Parathyroid adenoma (tissue), 2 donors: ENCODE data around the gene RNASE9.
"Not testable (repeated sequence)": the region's sequence is repeated elsewhere in the genome, so short reads cannot be mapped to it uniquely, and the experiment has no call there.

ENCODE experiments used
- H2AFZ ChIP-seq: fragments of 300-600 bp; sonication (generic); one replicate; pipeline ENCODE4 v1.7.0; 2017; ENCODE audit warnings: antibody characterized with exemption, mild to moderate bottlenecking
- H3K27ac ChIP-seq: fragments of 300-600 bp; sonication (generic); one replicate; pipeline ENCODE4 v1.7.0; 2017
- H3K27me3 ChIP-seq: fragments of 300-600 bp; sonication (generic); one replicate; pipeline ENCODE4 v1.7.0; 2017; ENCODE audit warnings: low read length; ENCODE audit not compliant: control insufficient read depth, insufficient read depth
- H3K36me3 ChIP-seq: fragments of 300-600 bp; sonication (generic); one replicate; pipeline ENCODE4 v1.7.0; 2017; ENCODE audit warnings: low read length; ENCODE audit not compliant: control insufficient read depth, insufficient read depth
- H3K4me1 ChIP-seq: fragments of 300-600 bp; sonication (generic); one replicate; pipeline ENCODE4 v1.7.0; 2017; ENCODE audit warnings: control low read depth
- H3K4me2 ChIP-seq: fragments of 300-600 bp; sonication (generic); one replicate; pipeline ENCODE4 v1.7.0; 2017; ENCODE audit warnings: low read length
- H3K4me3 ChIP-seq: fragments of 300-600 bp; sonication (generic); one replicate; pipeline ENCODE4 v1.7.0; 2017; ENCODE audit warnings: low read depth, low read length
- H3K79me2 ChIP-seq: fragments of 300-600 bp; sonication (generic); one replicate; pipeline ENCODE4 v1.7.0; 2017; ENCODE audit warnings: control low read depth
- H3K9ac ChIP-seq: fragments of 300-600 bp; sonication (generic); one replicate; pipeline ENCODE4 v1.7.0; 2017; ENCODE audit warnings: mild to moderate bottlenecking
- H3K9me3 ChIP-seq: fragments of 300-600 bp; sonication (generic); one replicate; pipeline ENCODE4 v1.7.0; 2017; ENCODE audit warnings: low read length; ENCODE audit not compliant: control insufficient read depth
- TF ChIP-seq, protein P1 (sequence below): fragments of 300-600 bp; sonication (generic); IDR thresholded peaks from one replicate; pipeline ENCODE4 v1.7.0; 2017; ENCODE audit warnings: antibody characterized with exemption, mild to moderate bottlenecking
- donor health status: primary hyperparathyroidism.

RNASE9 gene

DNA sequence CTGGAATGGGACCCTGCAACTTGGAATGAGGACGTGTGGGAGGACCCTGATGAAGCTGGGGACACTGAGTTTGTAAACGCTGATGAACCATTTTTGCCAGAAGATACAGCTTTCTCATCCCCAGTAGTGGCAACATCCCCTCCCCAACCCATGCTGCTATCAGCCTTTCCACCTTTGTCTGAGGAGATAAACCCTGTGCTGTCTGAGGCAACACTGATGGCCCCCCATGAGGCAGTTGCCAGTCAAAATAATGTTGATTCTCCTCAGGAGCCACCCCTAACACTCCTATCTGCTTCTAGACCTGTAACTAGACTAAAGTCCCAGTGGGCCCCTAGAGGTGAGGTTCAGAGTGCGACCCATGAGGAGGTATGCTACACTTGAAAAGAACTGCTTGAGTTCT, 7.5 kb upstream of the RNASE9 start:
- no peaks in the 10 kb centered on the region for H3K9me3 ChIP-seq
- no peak overlapping the region for H2AFZ ChIP-seq
- no peak overlapping the region for H3K4me2 ChIP-seq
- H3K4me1 ChIP-seq, result no peaks in the 10 kb centered on the region
- TF ChIP-seq, protein P1, sequence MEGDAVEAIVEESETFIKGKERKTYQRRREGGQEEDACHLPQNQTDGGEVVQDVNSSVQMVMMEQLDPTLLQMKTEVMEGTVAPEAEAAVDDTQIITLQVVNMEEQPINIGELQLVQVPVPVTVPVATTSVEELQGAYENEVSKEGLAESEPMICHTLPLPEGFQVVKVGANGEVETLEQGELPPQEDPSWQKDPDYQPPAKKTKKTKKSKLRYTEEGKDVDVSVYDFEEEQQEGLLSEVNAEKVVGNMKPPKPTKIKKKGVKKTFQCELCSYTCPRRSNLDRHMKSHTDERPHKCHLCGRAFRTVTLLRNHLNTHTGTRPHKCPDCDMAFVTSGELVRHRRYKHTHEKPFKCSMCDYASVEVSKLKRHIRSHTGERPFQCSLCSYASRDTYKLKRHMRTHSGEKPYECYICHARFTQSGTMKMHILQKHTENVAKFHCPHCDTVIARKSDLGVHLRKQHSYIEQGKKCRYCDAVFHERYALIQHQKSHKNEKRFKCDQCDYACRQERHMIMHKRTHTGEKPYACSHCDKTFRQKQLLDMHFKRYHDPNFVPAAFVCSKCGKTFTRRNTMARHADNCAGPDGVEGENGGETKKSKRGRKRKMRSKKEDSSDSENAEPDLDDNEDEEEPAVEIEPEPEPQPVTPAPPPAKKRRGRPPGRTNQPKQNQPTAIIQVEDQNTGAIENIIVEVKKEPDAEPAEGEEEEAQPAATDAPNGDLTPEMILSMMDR, result no peak
- H3K27ac ChIP-seq, result no peak overlapping the region
- no peaks in the 10 kb centered on the region for H3K79me2 ChIP-seq
- no peak overlapping the region for H3K4me3 ChIP-seq
- H3K9ac ChIP-seq, result no peak overlapping the region
- H3K27me3 ChIP-seq, result no peaks in the 10 kb centered on the region
- H3K36me3 ChIP-seq, result no peaks in the 10 kb centered on the region

- H3K9ac ChIP-seq, H3K79me2 ChIP-seq, H3K9me3 ChIP-seq, H2AFZ ChIP-seq, H3K27me3 ChIP-seq, H3K27ac ChIP-seq, H3K36me3 ChIP-seq, H3K4me3 ChIP-seq, H3K4me2 ChIP-seq, H3K4me1 ChIP-seq: not testable (repeated sequence)
Observed at GRCh38 chr14:20567199-20567598, 6.4 kb upstream of the RNASE9 start.

- Histone ChIP-seq H3K4me3 (no peak overlapping the region), H2AFZ (no peak overlapping the region), H3K9ac (no peak overlapping the region), H3K27me3 (no peaks in the 10 kb centered on the region), H3K36me3 (no peaks in the 10 kb centered on the region), H3K27ac (no peak overlapping the region), H3K9me3 (no peaks in the 10 kb centered on the region), H3K79me2 (no peaks in the 10 kb centered on the region), H3K4me2 (no peak overlapping the region), H3K4me1 (no peaks in the 10 kb centered on the region)
- TF ChIP-seq, protein P1, result no peak
Observed at GRCh38 chr14:20564501-20564997, 3.7 kb upstream of the RNASE9 start.

DNA sequence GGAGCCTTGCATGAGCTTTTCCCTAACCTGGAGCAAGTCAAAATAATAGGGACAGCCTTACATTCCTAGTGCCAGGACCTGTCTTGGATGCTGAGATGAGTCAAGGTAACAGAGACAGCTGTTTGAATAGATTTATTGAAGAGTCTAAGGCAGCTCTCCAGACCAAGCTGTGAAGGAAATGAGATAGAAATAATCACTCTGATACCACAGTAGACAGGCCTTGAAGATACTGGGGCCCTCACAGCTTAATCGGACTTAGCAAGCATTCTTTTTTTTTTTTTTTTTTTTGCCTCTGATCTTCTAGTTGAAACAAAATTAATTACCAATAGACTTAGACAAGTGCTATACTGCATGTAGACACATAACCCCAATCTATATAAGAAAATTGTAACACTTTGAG, 3.1 kb upstream of the RNASE9 start:
- Histone ChIP-seq H3K4me1 (peaks cover 2% of the 10 kb centered on the region), H3K79me2 (no peaks in the 10 kb centered on the region), H3K9ac (no peak overlapping the region), H3K27me3 (no peaks in the 10 kb centered on the region), H3K4me2 (no peak overlapping the region), H3K27ac (no peak overlapping the region), H3K36me3 (no peaks in the 10 kb centered on the region), H3K4me3 (no peak overlapping the region), H2AFZ (no peak overlapping the region), H3K9me3 (no peaks in the 10 kb centered on the region)
- TF ChIP-seq, protein P1, result no peak

DNA sequence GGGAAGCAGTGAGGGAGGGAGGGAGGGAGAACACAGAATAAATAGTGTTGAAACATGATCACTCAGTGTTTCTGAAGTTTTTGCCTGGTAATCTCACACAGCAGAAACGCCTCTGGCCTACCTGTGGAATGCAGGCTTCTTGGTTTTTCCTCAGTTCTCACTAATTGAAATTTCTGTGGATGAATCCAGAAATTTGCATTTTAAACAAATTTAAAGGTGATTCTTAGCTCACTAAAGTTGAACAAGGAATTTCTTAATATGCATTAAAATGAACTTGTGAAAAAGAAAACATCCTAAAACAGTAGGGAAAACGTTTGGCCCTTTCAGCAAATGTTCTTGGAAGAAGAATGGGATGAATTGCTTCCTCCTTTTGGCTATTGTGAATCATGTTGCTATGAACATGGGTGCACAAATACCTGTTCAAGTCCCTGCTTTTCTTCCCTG, 1.4 kb downstream of the RNASE9 start:
- no peak overlapping the region for H2AFZ ChIP-seq
- no peak overlapping the region for H3K4me3 ChIP-seq
- H3K27ac ChIP-seq, result no peak overlapping the region
- H3K79me2 ChIP-seq, result no peaks in the 10 kb centered on the region
- no peak overlapping the region for H3K4me2 ChIP-seq
- no peaks in the 10 kb centered on the region for H3K36me3 ChIP-seq
- no peak overlapping the region for H3K9ac ChIP-seq
- H3K4me1 ChIP-seq, result peaks cover 2% of the 10 kb centered on the region
- no peaks in the 10 kb centered on the region for H3K9me3 ChIP-seq
- no peaks in the 10 kb centered on the region for H3K27me3 ChIP-seq
- TF ChIP-seq, protein P1, result no peak
